Testis (tissue), 2 donors: ENCODE results near the gene C13orf46.

Source experiments
- CTCF ChIP-seq, 3 experiments: fragments of 450-650 bp in 2 of 3; fragments of 200-600 bp in 1 of 3; sonication (generic) in 1 of 3; IDR thresholded peaks; one replicate each; pipeline ENCODE4 v1.5.1; 2016 to 2019; ENCODE audit warnings: antibody characterized with exemption in 3 of 3, mild to moderate bottlenecking in 2 of 3, moderate library complexity in 1 of 3
- POLR2A ChIP-seq: fragments of 450-650 bp; IDR thresholded peaks from one replicate; pipeline ENCODE4 v1.6.1; 2017; ENCODE audit warnings: antibody characterized with exemption, mild to moderate bottlenecking, moderate library complexity

- TF ChIP-seq CTCF (IDR thresholded peaks at IDR 0.05) (peak; percentile 71 to 82 (median 74)), POLR2A (no peak)
Measured at GRCh38 chr13:113947311-113948033, 26.4 kb downstream of the C13orf46 start.
